Mammary epithelial cell (primary cell): ENCODE data around the gene ZNF662.

Experiments used
- EZH2 ChIP-seq: IDR thresholded peaks from 2 replicates; pipeline ENCODE4 v1.6.1; 2012; ENCODE audit warnings: low read length, inconsistent platforms, borderline replicate concordance
- TF ChIP-seq, protein P1 (sequence below), 2 donors: IDR thresholded peaks in 1 of 2; conservative IDR thresholded peaks in 1 of 2; 2 replicates each; pipeline ENCODE4 v1.5.1; 2011 to 2012; ENCODE audit warnings: inconsistent platforms in 2 of 2, low read length in 2 of 2, mild to moderate bottlenecking in 2 of 2, control low read depth in 1 of 2, low read depth in 1 of 2; ENCODE audit not compliant: insufficient read depth in 1 of 2; ENCODE audit errors: extremely low read depth in 1 of 2

DNA sequence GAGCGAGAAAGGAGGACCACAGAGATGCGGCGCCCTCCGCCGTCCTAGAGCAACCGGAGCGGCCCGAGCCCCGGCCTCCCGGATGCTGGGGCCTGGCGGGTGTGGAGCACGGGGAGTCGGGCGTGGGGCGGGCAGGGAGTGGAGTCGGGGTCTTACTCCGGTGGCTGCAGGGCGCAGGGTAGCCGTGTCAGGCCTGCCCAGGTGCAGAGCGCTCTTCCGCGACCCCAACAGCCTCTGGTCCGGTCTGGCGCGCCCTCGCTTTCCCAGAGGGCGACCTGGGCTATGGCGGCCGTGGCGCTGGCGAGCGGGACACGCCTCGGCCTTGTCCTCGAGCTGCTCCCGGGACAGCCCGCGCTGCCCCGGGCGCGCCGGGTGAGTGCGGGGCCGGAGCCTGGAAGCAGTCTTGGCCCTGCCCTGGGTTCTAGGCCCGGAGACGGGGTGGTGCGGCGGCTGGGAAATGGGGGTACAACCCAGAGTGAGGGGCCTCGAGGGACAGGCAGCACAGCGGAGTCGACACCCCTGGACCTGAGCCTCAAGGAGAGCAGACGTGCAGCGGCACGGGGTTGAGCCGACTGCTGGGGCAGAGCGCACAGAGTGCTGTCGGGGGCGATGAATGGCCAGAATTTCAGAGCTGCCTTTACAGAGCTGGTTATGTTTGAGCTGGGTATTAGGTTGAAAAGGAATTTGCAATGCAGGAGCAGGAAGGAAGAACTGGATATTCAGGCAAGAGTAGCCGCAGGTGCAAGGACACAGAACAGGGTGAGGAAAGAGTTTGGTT lies at the start of gene ZNF662:
- TF ChIP-seq, protein P1, sequence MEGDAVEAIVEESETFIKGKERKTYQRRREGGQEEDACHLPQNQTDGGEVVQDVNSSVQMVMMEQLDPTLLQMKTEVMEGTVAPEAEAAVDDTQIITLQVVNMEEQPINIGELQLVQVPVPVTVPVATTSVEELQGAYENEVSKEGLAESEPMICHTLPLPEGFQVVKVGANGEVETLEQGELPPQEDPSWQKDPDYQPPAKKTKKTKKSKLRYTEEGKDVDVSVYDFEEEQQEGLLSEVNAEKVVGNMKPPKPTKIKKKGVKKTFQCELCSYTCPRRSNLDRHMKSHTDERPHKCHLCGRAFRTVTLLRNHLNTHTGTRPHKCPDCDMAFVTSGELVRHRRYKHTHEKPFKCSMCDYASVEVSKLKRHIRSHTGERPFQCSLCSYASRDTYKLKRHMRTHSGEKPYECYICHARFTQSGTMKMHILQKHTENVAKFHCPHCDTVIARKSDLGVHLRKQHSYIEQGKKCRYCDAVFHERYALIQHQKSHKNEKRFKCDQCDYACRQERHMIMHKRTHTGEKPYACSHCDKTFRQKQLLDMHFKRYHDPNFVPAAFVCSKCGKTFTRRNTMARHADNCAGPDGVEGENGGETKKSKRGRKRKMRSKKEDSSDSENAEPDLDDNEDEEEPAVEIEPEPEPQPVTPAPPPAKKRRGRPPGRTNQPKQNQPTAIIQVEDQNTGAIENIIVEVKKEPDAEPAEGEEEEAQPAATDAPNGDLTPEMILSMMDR (conservative IDR thresholded peaks at IDR 0.05 in 1 of 2, IDR thresholded peaks at IDR 0.05 in 1 of 2; ENCODE audit: extremely low read depth in 1 of 2, insufficient read depth in 1 of 2, low read depth in 1 of 2, low read length in 2 of 2) = no peak
- peak; percentile 82 for TF ChIP-seq EZH2
